Smooth muscle cell (in vitro differentiated cells): Measurements from ENCODE around the gene LRRC42. TPM values are rescaled to one million over a fixed set of nuclear protein-coding genes. Genes with fewer than 3 reads are reported as not detected.
"Not testable (repeated sequence)": the region's sequence is repeated elsewhere in the genome, so short reads cannot be mapped to it uniquely, and the experiment has no call there.

Source experiments
- DNase-seq: peaks from one replicate; lab custom pipeline; 2025; ENCODE audit not compliant: unreplicated experiment; lab: John Stamatoyannopoulos, UW
- H2AFZ ChIP-seq: fragments of 200-600 bp; sonication (generic); 2 replicates; pipeline ENCODE4 v1.6.0; 2016; ENCODE audit warnings: antibody characterized with exemption, low read depth, mild to moderate bottlenecking
- H3F3A ChIP-seq: fragments of 200-600 bp; sonication (generic); 2 replicates; pipeline ENCODE4 v1.6.0; 2017; ENCODE audit warnings: antibody characterized with exemption, low read depth
- H3K27ac ChIP-seq: fragments of 200-600 bp; sonication (generic); 2 replicates; pipeline ENCODE4 v1.5.1; 2016; ENCODE audit warnings: low read depth, mild to moderate bottlenecking
- H3K27me3 ChIP-seq: fragments of 200-600 bp; sonication (generic); 2 replicates; pipeline ENCODE4 v1.6.1; 2016; ENCODE audit warnings: low read depth, mild to moderate bottlenecking
- H3K36me3 ChIP-seq: fragments of 200-600 bp; sonication (generic); 2 replicates; pipeline ENCODE4 v1.5.1; 2016; ENCODE audit warnings: low read depth
- H3K4me1 ChIP-seq: fragments of 200-600 bp; sonication (generic); 2 replicates; pipeline ENCODE4 v1.5.1; 2016; ENCODE audit warnings: low read depth
- H3K4me2 ChIP-seq: fragments of 200-600 bp; sonication (generic); 2 replicates; pipeline ENCODE4 v1.6.0; 2016; ENCODE audit warnings: mild to moderate bottlenecking
- H3K4me3 ChIP-seq: fragments of 200-600 bp; sonication (generic); 2 replicates; pipeline ENCODE4 v1.5.1; 2016; ENCODE audit warnings: mild to moderate bottlenecking
- H3K79me2 ChIP-seq: fragments of 200-600 bp; sonication (generic); 2 replicates; pipeline ENCODE4 v1.6.0; 2016; ENCODE audit warnings: low read depth, mild to moderate bottlenecking
- H3K9ac ChIP-seq: fragments of 200-600 bp; sonication (generic); 2 replicates; pipeline ENCODE4 v1.6.0; 2016; ENCODE audit warnings: low read depth
- H3K9me3 ChIP-seq: fragments of 200-600 bp; sonication (generic); replicated peaks from 2 replicates; pipeline ENCODE4 v1.5.1; 2016; ENCODE audit warnings: low read depth
- H4K20me1 ChIP-seq: fragments of 200-600 bp; sonication (generic); 2 replicates; pipeline ENCODE4 v1.6.0; 2016; ENCODE audit warnings: low read depth
- WGBS: methylation state at CpG from one replicate; pipeline ENCODE4 v1.1.7; 2016; ENCODE audit warnings: low lambda C conversion rate; 5-methylcytosine and 5-hydroxymethylcytosine counted together
- polyA plus RNA-seq: library from polyadenylated mRNA; unstranded; fragments of >200 nt; fragmentation: Nextera tagmentation; extraction: Ambion mirVana; gene quantifications from 2 replicates; pipeline ENCODE4 v1.2.1, GENCODE V29; 2016
- total RNA-seq: library from RNA; depleted of rRNA; stranded (reverse); fragments of >200 nt; gene quantifications from 2 replicates; pipeline ENCODE4 v1.2.3, GENCODE V29; 2014
- TF ChIP-seq, protein P1 (sequence below): fragments of 200-600 bp; sonication (generic); IDR thresholded peaks from 2 replicates; pipeline ENCODE4 v1.5.1; 2017; ENCODE audit warnings: borderline replicate concordance, mild to moderate bottlenecking, antibody characterized with exemption; ENCODE audit not compliant: insufficient read depth, poor library complexity, severe bottlenecking

The LRRC42 gene
- total and polyA plus RNA-seq, 2 experiments from 2014 or later: 36.5 to 37.0 TPM

GRCh38 chr1:54003249-54003646 lies 57.1 kb downstream of the LRRC42 start:
- Histone ChIP-seq H3K79me2 (no peaks in the 10 kb centered on the region), H3K4me3 (no peak overlapping the region), H3K4me2 (no peak overlapping the region), H4K20me1 (no peaks in the 10 kb centered on the region), H3K9me3 (no peaks in the 10 kb centered on the region), H2AFZ (no peak overlapping the region), H3K4me1 (no peaks in the 10 kb centered on the region), H3F3A (no peaks in the 10 kb centered on the region), H3K36me3 (no peaks in the 10 kb centered on the region), H3K27me3 (no peaks in the 10 kb centered on the region), H3K9ac (no peak overlapping the region), H3K27ac (no peak overlapping the region)
- TF ChIP-seq, protein P1, sequence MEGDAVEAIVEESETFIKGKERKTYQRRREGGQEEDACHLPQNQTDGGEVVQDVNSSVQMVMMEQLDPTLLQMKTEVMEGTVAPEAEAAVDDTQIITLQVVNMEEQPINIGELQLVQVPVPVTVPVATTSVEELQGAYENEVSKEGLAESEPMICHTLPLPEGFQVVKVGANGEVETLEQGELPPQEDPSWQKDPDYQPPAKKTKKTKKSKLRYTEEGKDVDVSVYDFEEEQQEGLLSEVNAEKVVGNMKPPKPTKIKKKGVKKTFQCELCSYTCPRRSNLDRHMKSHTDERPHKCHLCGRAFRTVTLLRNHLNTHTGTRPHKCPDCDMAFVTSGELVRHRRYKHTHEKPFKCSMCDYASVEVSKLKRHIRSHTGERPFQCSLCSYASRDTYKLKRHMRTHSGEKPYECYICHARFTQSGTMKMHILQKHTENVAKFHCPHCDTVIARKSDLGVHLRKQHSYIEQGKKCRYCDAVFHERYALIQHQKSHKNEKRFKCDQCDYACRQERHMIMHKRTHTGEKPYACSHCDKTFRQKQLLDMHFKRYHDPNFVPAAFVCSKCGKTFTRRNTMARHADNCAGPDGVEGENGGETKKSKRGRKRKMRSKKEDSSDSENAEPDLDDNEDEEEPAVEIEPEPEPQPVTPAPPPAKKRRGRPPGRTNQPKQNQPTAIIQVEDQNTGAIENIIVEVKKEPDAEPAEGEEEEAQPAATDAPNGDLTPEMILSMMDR: no peak
- no peak for DNase-seq
- WGBS: 85% methylated on average over 12 of the region's 12 CpGs

DNA sequence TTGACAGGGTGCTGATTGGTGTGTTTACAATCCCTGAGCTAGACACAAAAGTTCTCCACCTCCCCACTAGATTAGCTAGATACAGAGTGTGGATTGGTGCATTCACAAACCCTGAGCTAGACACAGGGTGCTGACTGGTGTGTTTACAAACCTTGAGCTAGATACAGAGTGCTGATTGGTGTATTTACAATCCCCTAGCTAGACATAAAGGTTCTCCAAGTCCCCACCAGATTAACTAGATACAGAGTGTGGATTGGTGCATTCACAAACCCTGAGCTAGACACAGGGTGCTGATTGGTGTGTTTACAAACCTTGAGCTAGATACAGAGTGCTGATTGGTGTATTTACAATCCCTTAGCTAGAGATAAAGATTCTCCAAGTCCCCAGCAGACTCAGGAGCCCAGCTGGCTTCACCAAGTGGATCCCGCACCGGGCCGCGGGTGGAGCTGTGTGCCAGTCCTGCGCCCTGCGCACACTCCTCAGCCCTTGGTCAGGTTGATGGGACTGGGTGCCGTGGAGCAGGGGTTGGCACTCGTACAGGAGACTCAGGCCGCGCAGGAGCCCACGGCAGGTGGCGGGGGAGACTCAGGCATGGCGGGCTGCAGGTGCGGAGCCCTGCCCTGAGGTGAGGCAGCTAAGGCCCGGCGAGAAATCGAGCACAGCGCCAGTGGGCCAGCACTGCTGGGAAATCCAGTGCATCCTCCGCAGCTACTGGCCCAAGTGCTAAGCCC lies 57.8 kb downstream of the LRRC42 start:
- H3K27ac ChIP-seq, H3F3A ChIP-seq, H3K4me2 ChIP-seq, H3K4me1 ChIP-seq, H4K20me1 ChIP-seq, H3K79me2 ChIP-seq, H3K36me3 ChIP-seq, H3K4me3 ChIP-seq, H3K27me3 ChIP-seq, H3K9ac ChIP-seq, H2AFZ ChIP-seq, DNase-seq, H3K9me3 ChIP-seq: not testable (repeated sequence)
- WGBS: 97% methylated on average over 19 of the region's 19 CpGs

GRCh38 chr1:54004481-54005049 lies 58.4 kb downstream of the LRRC42 start:
- no peaks in the 10 kb centered on the region for H3K79me2 ChIP-seq
- no peaks in the 10 kb centered on the region for H3K9me3 ChIP-seq
- no peaks in the 10 kb centered on the region for H3K36me3 ChIP-seq
- H3F3A ChIP-seq: no peaks in the 10 kb centered on the region
- no peak overlapping the region for H2AFZ ChIP-seq
- no peak overlapping the region for H3K27ac ChIP-seq
- no peaks in the 10 kb centered on the region for H3K4me1 ChIP-seq
- no peaks in the 10 kb centered on the region for H4K20me1 ChIP-seq
- no peak for DNase-seq
- no peak overlapping the region for H3K9ac ChIP-seq
- 96% methylated on average over 25 of the region's 27 CpGs for WGBS
- TF ChIP-seq, protein P1: no peak
- no peak overlapping the region for H3K4me2 ChIP-seq
- no peaks in the 10 kb centered on the region for H3K27me3 ChIP-seq
- no peak overlapping the region for H3K4me3 ChIP-seq

GRCh38 chr1:54006508-54006907 lies 60.4 kb downstream of the LRRC42 start:
- H3K4me2 ChIP-seq: no peak overlapping the region
- no peak overlapping the region for H3K27ac ChIP-seq
- peaks cover 6% of the 10 kb centered on the region for H3K27me3 ChIP-seq
- TF ChIP-seq, protein P1: no peak
- H3K36me3 ChIP-seq: no peaks in the 10 kb centered on the region
- no peaks in the 10 kb centered on the region for H3K4me1 ChIP-seq
- DNase-seq: no peak
- WGBS: 81% methylated on average over 4 of the region's 4 CpGs
- no peaks in the 10 kb centered on the region for H3F3A ChIP-seq
- H3K9ac ChIP-seq: no peak overlapping the region
- no peaks in the 10 kb centered on the region for H3K9me3 ChIP-seq
- no peaks in the 10 kb centered on the region for H4K20me1 ChIP-seq
- no peaks in the 10 kb centered on the region for H3K79me2 ChIP-seq
- no peak overlapping the region for H3K4me3 ChIP-seq
- no peak overlapping the region for H2AFZ ChIP-seq
